ENCODE measurements around the gene GRK5. TPM values are rescaled to one million over a fixed set of nuclear protein-coding genes. Genes with fewer than 3 reads are reported as not detected.
A peak's percentile ranks its signal among the peaks of the same experiment; 100 is the strongest.

GRK5 gene
- polyA plus RNA-seq, 10 donors: 15.7 to 29.8 (median 25.4) TPM

DNA sequence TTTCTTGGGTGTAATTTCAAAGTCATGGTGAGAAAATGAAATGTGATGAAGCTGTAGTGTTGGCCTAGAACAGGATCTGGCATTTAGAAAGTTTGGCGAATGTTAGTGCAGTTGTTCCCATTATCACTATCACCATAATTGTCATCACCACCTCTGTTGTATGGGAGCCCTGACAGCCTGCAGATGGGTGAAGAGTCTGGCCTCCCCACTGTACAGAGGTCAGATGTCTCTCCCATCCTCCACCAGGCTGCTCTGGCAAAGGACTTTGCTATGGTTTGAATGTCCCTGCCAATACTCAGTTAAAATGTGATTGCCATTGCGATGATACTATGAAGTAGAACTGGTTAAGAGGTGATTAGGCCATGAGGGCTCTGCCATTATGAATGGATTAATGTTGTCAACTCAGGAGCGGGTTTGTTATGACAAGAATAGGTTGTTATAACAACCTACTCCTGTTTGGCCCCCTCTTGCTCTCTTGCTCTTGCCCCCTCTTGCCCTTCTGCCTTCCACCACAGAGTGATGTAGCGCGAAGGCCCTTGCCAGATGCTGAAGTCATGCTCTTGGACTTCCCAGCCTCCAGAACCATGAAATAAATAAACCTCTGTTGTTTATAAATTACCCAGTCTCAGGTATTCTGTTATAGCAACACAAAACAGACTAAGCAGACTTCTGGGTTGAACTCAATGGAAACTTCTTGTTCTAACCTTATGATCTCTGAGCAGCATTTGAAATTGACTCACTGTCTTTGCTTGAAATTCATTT lies 90.0 kb downstream of the GRK5 start:
- no peak for DNase-seq

DNA sequence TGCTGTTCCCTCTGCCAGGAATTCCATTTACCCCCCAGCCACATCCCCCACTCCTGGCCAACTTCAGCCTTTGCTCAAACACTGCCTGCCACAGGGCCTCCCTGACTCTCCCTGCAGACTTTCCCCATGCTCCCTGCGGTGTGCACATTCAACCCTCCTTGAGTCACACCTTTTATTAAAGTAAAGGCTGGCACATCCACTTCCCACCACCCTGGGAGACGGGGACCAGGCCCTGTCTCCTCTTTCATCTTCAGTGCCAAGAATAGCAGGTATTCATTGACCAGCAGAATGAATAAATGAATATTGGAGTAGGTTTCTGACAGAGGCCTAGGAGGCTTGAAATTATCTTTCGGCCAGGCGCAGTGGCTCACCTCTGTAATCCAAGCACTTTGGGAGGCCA lies 91.4 kb downstream of the GRK5 start:
- no peak for DNase-seq

DNA sequence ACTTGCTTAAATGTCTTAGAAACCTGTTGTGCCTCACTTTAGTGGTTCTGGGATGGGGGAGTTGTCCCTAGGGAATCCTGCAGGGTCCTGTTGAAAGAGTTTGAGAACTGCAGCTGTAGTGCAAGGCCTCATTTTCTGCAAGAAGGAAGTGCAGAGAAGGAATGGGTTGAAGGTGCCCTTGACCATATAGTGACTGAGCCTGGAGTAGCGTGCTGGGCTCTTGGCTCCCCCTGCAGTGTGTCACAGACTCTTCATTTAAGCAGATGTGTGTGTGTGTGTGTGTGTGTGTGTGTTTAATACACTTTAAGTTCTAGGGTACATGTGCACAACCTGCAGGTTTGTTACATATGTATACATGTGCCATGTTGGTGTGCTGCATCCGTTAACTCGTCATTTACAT lies 92.2 kb downstream of the GRK5 start:
- DNase-seq: peak in 1 of 3 donors; percentile 42

DNA sequence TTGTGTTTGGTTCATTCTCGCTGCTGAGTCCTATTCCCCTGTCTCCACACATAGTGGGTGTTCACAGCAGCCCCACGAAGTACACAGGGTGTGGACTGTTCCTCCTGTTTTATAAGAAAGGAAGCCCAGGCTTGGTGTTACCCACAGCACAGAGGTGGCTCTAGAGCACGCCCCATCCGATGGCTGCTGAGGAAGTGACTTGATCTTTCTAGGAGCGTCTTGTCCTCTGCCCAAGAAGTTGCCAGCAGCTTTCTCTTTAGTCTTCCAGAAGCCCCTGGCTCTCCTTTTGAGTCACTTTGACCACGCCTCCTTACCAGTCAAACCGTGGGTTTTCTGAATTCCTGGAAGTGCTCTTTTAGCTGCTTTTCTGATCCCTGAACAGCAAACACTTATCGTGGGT lies 94.0 kb downstream of the GRK5 start:
- DNase-seq: no peak

DNA sequence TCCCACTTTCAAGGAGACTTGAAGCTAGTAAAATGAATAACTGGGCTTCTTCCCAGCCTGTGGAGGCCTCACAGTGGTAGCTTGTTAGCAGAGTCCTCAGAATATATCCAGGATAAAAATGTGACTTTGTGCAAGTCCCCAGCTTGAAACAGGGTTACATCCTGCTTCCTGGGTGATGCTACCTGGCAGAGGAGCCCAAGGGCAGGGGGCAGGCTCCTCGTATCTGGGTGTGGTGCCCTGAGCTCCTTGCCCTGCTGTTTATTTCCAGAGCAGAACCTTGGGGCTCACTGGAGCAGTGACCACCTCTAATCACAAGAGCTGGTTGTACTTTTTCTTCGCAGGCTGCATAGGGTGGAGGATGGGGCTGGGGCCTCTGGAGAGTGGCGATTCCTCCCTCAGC lies 94.8 kb downstream of the GRK5 start:
- DNase-seq: no peak

DNA sequence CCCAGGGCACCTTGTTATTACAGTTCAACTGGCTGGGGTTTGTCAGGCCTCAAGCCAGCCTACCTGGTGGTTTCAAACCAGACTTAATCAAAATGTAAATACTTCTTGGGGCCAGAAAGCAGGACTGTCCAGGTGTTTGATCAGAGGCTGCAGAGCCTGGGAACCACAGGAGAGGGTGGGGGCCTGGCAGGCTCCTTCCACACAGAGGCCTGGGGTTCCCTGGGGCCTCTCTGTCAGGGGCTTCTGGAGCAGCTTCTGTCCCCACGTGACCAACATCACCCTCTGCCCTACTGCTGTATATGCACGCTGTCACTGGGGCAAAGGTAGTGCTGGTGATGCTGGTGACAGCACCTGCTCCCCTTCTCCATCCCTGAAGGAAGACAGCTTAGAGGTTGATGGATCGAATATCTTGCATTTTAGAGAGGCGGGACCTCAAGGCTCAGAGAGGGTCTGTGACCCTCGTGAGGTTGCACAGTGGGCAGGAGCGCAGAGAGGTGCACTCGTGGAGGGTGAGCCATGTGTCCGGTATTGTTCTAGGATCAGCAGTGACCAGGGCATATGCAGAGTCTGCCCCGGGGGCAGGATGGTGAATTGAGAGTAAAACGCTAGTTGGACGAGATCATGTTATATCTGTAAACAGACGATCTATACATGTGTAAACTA lies 95.4 kb downstream of the GRK5 start:
- no peak for DNase-seq

DNA sequence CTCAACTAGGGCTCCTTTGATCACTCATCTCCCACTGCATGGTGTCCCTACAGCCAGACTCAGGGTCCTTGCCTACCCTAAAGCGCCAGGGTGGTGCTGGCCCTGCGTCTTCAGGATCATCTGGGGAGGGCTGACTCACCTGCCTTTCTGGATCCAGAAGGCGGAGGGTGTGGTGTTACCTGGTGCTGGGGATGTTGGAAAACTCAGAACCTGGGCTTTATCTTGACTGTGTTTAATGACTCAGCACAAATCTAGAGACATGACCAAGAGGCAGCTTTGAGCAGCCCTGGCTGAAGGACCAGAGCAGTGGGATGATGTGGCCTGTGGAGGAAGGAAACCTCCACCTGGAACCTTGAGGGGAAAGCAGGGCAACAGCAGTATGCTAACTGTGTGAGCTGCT lies 96.5 kb downstream of the GRK5 start:
- no peak for DNase-seq

DNA sequence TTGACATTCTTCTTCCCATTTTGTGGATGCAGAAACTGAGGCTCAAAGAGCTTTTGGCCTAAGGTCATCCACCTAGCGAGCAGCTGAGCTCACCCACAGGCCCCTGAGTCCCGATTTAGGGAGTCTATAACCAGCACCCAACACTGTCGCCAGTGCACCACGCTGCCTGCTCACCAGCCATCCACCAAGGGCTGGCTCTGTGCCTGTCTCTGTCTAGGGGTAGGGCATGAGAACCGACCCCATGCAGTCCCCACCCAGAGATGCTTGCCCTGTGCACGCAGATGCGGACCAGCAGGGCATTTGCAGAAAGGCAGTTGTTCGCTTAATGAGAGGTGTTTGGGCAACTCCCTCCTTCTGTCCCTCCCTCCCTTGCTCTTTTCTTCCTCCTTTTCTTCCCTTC lies 97.2 kb downstream of the GRK5 start:
- no peak for DNase-seq

DNA sequence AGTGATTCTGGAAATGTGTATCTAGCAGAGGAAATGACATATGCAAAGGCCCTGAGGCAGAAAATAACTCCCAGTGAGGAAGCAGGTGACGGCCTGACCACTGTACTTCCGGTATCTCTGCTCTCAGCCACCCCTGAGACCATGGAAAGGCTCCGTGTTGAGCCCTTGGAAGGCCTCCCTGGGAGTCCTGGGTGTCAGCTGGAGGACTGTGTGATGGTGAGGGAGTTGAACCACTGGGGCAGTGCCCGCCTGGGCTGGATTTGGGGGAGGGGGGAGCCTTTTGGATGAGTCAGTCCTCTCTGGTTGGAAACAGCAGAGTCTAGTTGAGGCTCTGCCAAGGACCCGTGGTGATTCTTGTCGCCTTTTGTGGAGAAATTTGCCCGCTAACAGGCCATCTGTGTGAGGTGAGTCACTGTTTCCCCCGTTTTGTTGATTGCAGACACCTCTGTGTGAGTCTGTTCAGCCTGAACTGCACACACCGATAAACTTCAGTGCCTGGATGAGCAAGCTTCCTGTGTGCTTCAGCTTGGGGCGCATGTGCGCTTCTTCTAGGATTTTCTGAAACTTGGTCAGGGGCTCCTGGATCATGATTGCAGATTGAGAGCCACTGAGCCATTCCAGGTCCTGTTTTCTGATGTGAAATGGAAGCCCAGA lies 98.6 kb downstream of the GRK5 start:
- peak; percentile 37 to 97 (median 66) for DNase-seq

DNA sequence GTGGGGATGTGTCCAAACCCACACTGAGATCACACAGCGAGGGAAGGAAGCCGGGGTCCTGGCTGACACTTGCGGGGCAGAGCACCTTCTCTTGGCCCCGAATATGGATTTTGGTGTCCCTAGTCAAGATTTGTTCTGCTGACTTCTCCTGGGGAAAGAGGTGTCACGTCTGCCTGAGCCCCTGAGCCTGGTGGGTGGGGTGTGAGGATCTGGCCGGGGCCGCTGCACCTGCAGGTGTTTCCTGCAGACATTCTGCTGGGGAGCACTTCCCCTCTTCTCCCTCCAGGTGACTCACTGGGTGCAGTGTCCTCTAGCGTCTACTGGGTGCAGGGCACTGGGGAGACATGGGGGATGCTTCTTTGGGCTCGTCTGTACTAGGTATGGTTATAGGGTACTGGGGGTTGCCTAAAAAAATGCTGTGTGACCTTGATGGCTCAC lies 99.2 kb downstream of the GRK5 start:
- no peak for DNase-seq

DNA sequence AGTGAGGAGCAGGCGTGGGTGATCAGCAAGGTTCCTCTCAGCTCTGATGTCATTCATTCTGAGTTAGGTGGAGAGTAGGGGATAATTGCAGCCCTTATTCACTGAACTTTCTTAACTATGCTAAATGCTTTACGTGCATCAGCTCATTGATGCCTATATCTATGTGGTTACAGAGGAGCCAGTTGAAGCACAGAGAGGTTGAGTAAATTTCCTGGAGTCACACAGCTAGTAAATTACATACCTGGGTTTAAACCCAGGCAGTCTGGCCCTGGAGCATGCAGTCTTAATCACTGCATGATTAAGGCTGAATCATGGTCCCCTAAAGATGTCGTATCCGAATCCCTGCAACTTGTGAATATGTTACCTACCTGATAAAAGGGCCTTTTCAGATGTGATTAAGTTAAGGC lies 99.6 kb downstream of the GRK5 start:
- DNase-seq: no peak

DNA sequence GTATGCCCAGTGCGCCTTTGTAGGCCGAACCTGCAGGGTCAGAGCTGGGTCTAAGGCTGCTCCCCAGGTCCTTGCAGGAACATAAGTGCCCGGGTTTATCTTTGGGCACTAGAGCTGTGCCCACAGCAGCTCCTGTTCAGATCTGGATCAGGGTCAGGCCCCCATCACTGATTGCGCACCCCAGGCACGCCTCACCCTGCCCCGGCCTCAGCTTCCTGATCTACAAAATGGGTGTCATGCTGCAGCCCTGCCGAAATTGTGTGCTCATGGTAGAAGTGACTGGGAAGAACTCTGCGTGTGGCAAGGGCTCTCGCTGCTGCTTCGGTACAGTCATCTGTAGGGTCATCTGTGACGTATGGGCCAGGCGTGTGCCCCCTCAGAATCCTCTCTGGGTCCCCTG lies 100.7 kb downstream of the GRK5 start:
- DNase-seq: no peak

DNA sequence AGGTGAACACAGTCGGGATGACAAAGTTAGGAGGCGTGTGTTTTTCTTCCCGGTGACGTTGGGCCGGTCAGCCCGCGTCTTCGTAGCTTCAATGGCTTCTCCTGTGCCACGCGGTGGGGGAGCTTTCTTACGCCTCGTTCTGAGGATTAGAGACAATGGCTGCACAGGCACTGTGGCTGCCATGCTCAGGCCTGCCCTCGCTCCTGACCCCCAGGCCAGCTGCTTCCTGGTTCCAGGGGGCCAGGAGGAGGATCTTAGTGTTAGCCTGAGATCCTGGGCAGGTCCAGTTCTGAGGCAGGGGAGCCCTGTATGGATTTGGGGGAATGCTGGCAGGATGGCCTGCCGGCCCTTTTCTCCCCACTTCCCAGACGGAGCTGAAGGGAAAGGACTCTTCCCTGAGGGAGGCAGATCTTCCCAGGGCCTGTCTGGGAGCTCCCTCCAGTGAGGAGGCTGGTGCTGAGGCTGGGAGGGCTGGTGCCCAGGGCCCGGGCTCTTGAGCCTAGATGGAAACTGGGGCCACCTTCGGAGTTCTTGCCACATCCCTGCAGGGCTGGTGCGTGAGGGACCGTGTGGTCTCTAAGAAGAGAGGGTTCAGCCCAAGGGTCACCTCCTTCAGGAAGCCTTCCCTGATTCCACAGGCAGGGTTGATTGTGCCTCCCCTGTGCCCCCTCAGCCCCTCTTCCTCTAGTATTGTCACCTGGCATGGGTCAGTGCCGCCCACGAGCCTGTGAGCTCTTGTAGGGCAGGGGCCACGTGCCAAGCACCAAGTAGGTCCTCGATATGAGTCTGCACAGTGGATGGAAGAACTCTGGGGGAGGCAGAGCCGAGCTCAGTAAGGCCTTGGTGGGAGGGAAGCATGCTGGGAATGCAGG lies 101.4 kb downstream of the GRK5 start:
- no peak for DNase-seq

DNA sequence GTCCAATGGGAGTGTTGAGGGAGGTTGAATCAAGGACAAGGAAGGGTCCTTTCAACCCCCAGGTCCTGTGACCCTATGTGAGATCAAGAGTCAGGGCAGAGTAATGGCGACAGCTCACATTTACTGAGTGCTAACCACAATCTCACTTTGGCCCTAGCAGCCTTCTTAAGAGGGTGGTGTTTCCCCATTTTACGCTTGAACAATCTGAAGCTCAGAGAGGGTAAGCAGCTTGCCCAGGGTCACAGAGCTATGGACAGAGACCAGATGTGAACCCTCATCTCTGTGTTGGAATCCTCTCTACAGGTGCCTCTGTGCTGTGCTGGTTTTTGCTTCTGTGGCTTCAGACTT lies 102.0 kb downstream of the GRK5 start:
- no peak for DNase-seq

DNA sequence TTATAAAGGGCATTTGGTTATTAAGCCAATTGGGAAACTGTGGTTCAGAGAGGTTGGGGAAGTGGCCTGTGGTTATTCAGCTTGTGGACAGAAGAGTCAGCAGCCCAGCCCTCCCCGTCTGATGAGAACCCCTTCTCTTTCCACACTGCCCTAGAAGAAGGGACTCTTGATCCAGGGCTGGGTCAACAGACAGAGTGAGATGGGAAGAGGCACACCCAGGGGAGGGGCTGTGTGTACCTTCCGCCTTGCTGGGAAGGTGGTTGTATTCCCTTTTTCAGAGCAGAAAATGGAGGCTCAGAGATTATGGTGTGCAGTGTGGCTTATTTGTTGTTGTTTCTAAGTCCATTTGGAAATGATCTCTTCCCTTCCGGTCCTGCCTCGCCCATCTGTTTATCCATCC lies 103.4 kb downstream of the GRK5 start:
- no peak for DNase-seq

DNA sequence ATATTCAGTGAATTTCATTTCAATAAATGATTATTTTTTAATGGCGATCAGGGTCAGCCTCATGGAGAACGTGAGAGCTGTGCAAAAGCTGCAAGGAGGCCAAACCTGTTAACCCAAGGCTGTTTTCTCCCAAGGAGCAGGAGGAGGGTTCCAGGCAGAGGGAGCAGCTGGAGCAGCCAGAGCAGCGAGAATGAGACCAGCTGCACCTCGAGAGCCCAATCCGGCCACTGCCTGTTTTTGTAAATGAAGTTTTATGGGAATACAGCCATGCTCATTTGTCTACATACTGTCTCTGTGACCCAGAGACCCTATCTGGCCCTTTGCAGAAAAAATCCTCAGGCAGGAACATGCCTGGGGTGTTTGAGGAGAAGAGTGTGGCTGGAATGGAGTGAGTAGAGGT lies 104.9 kb downstream of the GRK5 start:
- no peak for DNase-seq

DNA sequence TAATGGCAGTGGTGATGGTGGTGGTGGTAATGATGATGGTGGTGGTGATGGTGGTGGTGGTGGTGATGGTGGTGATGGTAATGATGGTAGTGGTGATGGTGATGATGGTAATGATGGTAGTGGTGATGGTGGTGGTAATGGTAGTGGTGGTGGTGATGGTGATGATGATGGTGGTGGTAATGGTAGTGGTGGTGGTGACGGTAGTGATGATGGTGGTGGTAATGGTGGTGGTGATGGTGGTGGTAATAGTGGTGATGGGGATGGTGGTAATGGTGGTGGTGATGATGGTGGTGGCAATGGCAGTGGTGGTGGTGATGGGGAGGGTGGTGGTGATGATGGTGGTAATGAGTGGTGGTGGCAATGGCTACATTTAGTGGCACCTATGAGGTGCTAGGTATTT lies 105.7 kb downstream of the GRK5 start:
- no peak for DNase-seq

DNA sequence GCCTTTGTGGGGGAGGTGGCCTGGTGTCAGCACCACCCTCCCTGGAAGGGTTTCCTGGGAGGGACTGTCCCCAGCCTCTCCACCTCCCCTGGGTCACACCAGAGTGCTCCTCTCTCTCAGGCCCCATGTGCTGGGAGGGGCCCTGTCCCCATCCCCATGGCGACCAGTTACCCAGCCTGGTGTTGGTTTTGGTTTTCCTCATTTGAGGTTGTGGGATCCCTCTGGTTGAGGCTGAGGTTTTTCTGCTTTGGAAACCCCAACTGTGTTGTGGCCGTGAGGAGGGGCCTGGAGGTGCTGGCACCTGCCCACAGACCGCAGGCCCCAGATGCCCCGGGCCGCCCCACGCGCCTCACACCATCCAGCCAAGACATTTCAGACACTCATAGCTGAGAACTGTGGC lies 106.3 kb downstream of the GRK5 start:
- DNase-seq: no peak

DNA sequence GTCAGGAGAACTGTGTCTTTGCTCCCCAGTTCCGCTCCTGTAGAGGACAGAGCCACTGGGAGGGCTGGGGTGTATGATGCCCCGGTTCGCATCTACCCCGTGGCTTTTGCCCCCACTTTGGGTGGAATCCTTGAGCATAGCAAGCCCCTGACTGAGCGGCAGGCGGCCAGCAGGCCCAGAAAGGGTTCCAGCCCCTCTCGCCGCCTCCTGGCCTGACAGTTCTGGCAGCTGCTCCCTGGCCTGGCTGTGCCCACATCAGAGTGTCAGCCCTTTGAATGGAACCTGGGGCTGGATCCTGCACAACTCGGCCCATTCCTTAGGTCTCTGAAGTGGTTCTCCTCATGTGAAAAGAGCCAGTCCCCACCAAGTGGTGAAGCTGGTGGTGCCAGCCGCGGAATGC lies 106.7 kb downstream of the GRK5 start:
- no peak for DNase-seq

DNA sequence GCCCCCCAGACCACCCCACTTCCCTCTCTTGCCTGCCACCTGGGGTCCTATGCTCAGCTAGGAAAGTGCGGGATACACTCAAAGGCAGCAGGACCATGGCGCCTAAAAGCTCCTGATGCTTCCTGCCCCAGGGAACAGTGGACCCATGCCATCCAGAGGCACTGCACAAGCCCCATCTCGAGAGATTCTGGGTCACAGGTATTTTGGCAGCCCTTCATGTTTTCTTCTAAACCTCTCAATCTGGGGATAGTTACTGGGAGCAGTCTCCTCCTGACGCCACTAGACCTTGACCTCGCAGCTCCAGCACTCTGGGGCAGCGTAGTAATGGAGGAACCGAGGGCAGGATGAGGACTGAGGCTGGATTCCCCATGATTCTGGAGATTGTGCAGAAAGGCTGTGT lies 107.1 kb downstream of the GRK5 start:
- DNase-seq: no peak

DNA sequence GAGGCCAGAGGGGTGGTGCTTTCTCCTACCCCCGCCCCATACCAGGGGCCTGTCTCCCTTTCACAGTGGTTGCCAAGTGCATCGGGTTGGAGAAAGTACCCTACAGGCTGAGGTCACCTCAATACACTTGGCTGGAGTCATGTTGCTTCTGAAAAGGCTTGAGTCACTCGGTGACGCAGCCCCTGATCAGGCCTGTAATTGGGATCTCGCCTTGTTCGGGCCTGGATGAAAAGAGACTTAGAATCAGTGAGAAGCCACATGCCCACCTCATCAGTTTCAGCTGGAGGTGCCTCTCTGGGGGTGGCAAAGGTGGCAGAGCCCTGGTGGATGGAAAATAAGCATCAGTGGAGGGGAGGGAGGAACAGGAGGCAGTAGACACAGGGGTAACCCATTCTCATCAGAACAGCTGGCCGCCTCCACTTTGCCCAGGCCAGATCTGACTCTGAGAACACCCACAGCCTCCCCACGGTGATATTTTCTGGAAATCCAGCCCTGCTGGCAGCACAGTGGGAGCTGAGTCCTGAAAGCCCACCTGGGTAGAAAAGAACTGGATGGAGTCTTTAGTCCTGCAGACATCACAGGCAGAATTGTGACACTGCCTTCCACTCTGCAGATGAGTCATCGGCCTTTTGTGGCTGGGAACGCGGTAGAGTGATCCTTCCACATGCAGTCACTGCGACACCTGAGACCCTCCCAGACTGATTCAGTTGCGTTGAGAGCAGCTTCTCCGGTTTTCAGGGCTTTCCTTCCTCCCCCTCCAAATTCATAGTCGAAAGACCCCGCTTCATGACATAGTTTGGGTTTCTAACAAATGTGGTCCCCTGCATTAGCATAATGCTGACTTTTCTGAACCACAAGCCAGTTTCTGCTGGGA lies 108.0 kb downstream of the GRK5 start:
- peak in 1 of 3 donors; percentile 74 for DNase-seq
